GM12801 (cell line): ENCODE results near the gene DCLK1.

Experiments
- TF ChIP-seq, protein P1 (sequence below): IDR thresholded peaks from one replicate; pipeline ENCODE4 v1.5.1; 2011; ENCODE audit warnings: control low read depth; ENCODE audit not compliant: insufficient read length; ENCODE audit errors: extremely low read depth

DCLK1 gene

DNA sequence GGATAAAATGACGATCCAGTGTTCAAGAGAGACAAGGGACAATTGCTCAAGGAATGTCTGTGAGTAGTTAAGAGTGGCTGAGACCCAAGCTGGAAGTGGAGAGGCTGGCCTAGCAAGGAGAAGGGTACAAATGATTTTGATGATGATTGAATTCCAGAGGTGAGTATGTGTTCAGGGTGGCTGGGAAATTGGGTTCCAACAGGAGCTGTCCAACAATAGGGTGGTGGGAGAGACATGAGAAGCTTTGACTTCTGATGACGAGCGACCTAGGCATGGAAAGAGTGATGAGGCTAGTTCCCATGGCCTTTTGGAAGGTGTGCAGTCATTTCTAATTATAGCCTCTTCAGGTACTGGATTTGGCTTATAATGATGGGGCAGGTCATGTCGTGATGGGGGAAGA is 29.1 kb upstream of the DCLK1 start:
- TF ChIP-seq, protein P1, sequence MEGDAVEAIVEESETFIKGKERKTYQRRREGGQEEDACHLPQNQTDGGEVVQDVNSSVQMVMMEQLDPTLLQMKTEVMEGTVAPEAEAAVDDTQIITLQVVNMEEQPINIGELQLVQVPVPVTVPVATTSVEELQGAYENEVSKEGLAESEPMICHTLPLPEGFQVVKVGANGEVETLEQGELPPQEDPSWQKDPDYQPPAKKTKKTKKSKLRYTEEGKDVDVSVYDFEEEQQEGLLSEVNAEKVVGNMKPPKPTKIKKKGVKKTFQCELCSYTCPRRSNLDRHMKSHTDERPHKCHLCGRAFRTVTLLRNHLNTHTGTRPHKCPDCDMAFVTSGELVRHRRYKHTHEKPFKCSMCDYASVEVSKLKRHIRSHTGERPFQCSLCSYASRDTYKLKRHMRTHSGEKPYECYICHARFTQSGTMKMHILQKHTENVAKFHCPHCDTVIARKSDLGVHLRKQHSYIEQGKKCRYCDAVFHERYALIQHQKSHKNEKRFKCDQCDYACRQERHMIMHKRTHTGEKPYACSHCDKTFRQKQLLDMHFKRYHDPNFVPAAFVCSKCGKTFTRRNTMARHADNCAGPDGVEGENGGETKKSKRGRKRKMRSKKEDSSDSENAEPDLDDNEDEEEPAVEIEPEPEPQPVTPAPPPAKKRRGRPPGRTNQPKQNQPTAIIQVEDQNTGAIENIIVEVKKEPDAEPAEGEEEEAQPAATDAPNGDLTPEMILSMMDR: no peak

DNA sequence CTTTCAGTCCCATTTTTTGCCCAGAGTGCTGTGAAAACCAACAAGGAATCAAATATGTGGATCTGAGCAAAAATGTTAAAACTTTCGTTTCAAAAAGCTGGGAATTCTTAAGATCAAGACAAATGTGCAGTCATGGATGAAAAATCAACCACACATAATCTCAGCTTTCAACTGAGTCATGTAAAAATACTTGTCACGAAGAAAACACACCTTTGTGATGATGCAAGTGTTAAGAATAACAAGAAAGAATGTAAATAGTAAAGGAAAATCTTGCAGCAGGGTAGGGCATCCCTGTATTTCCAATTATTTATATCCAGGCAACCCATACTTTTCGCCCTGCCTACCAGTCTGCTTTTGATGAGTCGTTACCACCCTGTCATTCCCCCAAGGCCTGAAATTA is 27.4 kb upstream of the DCLK1 start:
- TF ChIP-seq, protein P1: no peak

DNA sequence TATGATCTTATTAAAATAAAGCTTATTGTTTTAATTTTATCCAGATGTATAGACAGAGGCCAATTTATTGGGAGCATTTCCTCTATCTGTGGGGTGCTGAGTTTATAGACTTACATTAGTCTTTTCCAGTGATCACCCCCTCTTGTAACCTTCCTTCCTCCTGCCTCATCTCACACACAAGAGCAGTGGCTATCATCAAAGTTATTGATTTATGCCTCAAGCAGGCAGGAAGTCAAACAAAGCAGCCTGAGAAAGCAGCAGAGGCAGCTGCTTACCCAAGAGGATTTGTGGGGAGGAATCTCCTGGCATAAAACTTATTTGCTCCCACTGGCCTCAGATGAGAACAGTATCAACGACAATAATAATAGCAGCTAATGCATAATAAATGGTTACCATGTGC is 26.3 kb upstream of the DCLK1 start:
- TF ChIP-seq, protein P1: no peak

DNA sequence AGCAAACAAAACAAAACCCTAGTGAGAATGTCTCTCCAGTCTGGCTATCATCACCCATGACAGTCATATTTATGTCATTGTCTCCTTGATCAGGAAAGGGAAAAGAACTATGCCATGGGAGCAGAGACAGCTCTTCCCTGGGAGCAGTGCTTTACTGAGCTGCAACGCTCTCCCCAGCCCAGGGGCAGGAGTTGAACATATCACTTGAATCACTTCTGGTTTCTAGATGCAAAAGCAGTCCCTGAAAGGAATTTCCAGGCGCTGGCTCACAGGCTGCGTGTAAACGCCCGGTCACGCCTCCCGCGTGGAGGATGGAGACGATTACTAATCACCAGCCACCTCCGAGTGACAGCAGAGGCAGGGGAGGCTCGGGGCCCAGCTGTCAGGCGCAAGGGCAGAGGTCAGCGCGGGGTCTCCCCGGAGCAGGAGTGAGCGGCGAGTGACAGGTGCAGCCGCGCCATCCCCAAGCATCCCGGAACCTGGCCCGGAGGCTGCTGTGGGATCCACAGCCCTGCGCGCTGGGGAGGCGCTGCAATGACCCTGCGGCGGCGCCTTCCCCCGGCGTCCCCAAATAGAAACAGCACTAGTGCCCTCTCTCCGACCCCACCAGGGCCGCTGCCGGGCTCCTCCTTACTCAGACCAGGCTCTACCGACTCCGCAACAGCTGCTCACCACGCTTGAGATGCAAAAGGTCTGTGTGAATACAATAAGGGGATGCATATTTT is 23.5 kb upstream of the DCLK1 start:
- TF ChIP-seq, protein P1: no peak

DNA sequence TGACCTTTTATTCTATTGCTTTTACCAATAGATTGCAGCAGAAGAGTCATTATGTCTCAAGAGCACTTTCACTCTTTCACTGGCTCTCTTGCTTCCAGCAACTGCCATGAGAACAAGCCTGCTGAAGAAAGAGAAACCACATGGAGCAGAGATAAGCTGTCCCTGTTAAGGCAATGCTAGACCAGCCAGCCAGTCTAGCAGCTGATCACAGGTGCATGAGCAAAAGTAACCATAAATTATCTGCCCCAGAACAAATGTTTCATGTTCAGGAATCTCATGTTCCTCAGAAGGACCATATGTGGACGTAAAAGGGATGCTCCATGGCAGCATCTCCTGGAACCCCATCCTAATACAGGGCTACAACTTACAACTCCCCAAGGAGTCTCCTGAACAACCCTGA is 20.4 kb upstream of the DCLK1 start:
- TF ChIP-seq, protein P1: no peak

DNA sequence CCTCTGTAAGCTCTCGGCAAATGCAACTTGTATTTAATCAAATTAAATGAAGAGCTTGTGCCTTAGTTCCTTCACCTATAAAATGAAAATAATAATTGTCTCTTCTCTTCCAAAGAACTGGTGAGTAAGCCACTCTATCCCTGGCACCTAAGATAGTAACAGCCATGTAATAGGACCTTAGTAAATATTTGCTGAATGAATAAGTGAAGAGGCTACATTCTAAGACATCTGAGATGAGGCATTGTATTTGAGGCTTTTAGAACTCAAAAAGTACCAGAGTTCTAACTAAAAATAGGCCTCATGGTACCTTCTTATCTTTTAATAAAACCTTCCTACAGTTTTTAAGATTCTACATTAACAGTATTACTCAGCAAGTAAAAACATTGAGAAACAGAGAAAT is 17.3 kb upstream of the DCLK1 start:
- TF ChIP-seq, protein P1: no peak

DNA sequence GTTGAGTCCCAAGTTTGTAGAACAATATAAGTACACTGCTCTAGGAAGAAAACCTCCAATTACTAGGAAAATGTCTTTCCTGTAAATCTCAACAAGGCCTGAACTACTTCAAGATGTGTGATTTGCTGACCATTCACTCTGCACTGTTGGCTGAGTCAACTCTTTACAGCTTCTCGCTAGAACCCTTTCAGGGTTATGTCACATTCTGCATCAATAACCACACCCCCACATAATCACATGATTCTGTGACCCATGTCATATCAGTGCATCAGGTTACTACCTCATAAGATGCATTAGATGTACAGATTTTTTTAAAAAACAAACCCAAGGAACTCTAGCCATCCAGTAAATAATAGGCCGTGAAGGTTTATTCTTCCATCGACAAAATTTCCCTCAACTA is 16.1 kb upstream of the DCLK1 start:
- TF ChIP-seq, protein P1: no peak
